HEK293 (cell line): Measurements from ENCODE around the gene MAML3.

ENCODE experiments used
- CTCF ChIA-PET: fragments of 350-600 bp; formaldehyde crosslinking; extraction: SDS; loops from one replicate; lab custom pipeline; 2021; ENCODE audit warnings: antibody characterized with exemption; lab: Yijun Ruan, JAX
- POLR2A ChIA-PET: fragments of 300-600 bp; formaldehyde crosslinking; extraction: SDS; loops from one replicate; lab custom pipeline; 2020; ENCODE audit warnings: antibody characterized with exemption, inconsistent platforms; lab: Yijun Ruan, JAX
- H3K27ac ChIP-seq: fragments of 200-500 bp; sonication (Bioruptor generic); 2 replicates; pipeline ENCODE4 v1.5.1; 2014; ENCODE audit warnings: low read depth, low read length, control low read depth, inconsistent platforms; ENCODE audit errors: extremely low read depth
- H3K36me3 ChIP-seq, 2 experiments: fragments of 200-500 bp in 1 of 2; sonication (Bioruptor generic) in 1 of 2; 1 replicate in 1 of 2; 2 replicates in 1 of 2; pipeline ENCODE4 v1.5.1; 2014 to 2017; ENCODE audit warnings: inconsistent platforms in 2 of 2, low read length in 2 of 2; ENCODE audit not compliant: control insufficient read depth in 2 of 2, insufficient read depth in 1 of 2
- H3K4me1 ChIP-seq: fragments of 200-500 bp; sonication (Bioruptor generic); 2 replicates; pipeline ENCODE4 v1.5.1; 2014; ENCODE audit warnings: mild to moderate bottlenecking, low read length, inconsistent platforms; ENCODE audit not compliant: control insufficient read depth, insufficient read depth
- H3K4me3 ChIP-seq: 2 replicates; pipeline ENCODE4 v1.5.1; 2011; ENCODE audit warnings: low read depth, mild to moderate bottlenecking, control low read depth, low read length, moderate library complexity
- H3K9me3 ChIP-seq: fragments of 200-500 bp; sonication (Bioruptor generic); 2 replicates; pipeline ENCODE4 v1.5.1; 2014; ENCODE audit warnings: low read depth, low read length, inconsistent platforms; ENCODE audit not compliant: control insufficient read depth, insufficient read depth
- BCL11A ChIP-seq: fragments of 450-650 bp; formaldehyde crosslinking; IDR thresholded peaks from 2 replicates; pipeline ENCODE4 v1.5.1; 2016; ENCODE audit warnings: low read depth, missing biosample characterization, missing genetic modification characterization
- FEZF1 ChIP-seq: fragments of 450-650 bp; formaldehyde crosslinking; IDR thresholded peaks from 2 replicates; pipeline ENCODE4 v1.5.1; 2016; ENCODE audit warnings: missing biosample characterization, missing genetic modification characterization
- SCRT2 ChIP-seq: fragments of 450-650 bp; formaldehyde crosslinking; IDR thresholded peaks from 2 replicates; pipeline ENCODE4 v1.5.1; 2016; ENCODE audit warnings: missing biosample characterization, missing genetic modification characterization
- SETDB1 ChIP-seq: IDR thresholded peaks from one replicate; pipeline ENCODE4 v1.6.1; 2017; ENCODE audit warnings: mild to moderate bottlenecking, low read length, moderate library complexity, mixed read lengths; ENCODE audit not compliant: insufficient read length
- ZBTB7A ChIP-seq: fragments of 450-650 bp; formaldehyde crosslinking; IDR thresholded peaks from 2 replicates; pipeline ENCODE4 v1.5.1; 2016; ENCODE audit warnings: low read depth, missing biosample characterization, missing genetic modification characterization
- ZNF132 ChIP-seq: fragments of 450-650 bp; formaldehyde crosslinking; IDR thresholded peaks from 2 replicates; pipeline ENCODE4 v1.5.1; 2017; ENCODE audit warnings: missing biosample characterization, missing genetic modification characterization, borderline replicate concordance
- ZNF146 ChIP-seq: fragments of 450-650 bp; formaldehyde crosslinking; IDR thresholded peaks from 2 replicates; pipeline ENCODE4 v1.5.1; 2016; ENCODE audit warnings: missing biosample characterization, missing genetic modification characterization
- ZNF169 ChIP-seq: fragments of 450-650 bp; formaldehyde crosslinking; IDR thresholded peaks from 2 replicates; pipeline ENCODE4 v1.5.1; 2016; ENCODE audit warnings: missing biosample characterization, missing genetic modification characterization
- ZNF426 ChIP-seq: fragments of 450-650 bp; formaldehyde crosslinking; IDR thresholded peaks from 2 replicates; pipeline ENCODE4 v1.5.1; 2017; ENCODE audit warnings: missing biosample characterization, missing genetic modification characterization, mild to moderate bottlenecking, inconsistent platforms, moderate library complexity
- ZNF48 ChIP-seq: fragments of 450-650 bp; formaldehyde crosslinking; IDR thresholded peaks from 2 replicates; pipeline ENCODE4 v1.5.1; 2016; ENCODE audit warnings: missing biosample characterization, missing genetic modification characterization
- ZNF501 ChIP-seq: fragments of 450-650 bp; formaldehyde crosslinking; IDR thresholded peaks from 2 replicates; pipeline ENCODE4 v1.5.1; 2016; ENCODE audit warnings: missing biosample characterization, missing genetic modification characterization
- ZNF544 ChIP-seq: fragments of 450-650 bp; formaldehyde crosslinking; IDR thresholded peaks from 2 replicates; pipeline ENCODE4 v1.5.0; 2017; ENCODE audit warnings: missing biosample characterization, missing genetic modification characterization
- ZNF548 ChIP-seq: fragments of 450-650 bp; formaldehyde crosslinking; IDR thresholded peaks from 2 replicates; pipeline ENCODE4 v1.5.1; 2016; ENCODE audit warnings: missing biosample characterization, missing genetic modification characterization
- ZNF621 ChIP-seq: fragments of 450-650 bp; formaldehyde crosslinking; IDR thresholded peaks from 2 replicates; pipeline ENCODE4 v1.5.1; 2017; ENCODE audit warnings: missing biosample characterization, missing genetic modification characterization
- ZNF626 ChIP-seq: fragments of 450-650 bp; sonication (Bioruptor Pico); formaldehyde crosslinking; IDR thresholded peaks from 2 replicates; pipeline ENCODE4 v1.5.1; 2018; ENCODE audit warnings: missing biosample characterization, missing genetic modification characterization, inconsistent platforms
- ZNF776 ChIP-seq: fragments of 450-650 bp; formaldehyde crosslinking; IDR thresholded peaks from 2 replicates; pipeline ENCODE4 v1.5.0; 2017; ENCODE audit warnings: missing biosample characterization, missing genetic modification characterization, borderline replicate concordance
- ZSCAN30 ChIP-seq: fragments of 450-650 bp; IDR thresholded peaks from 2 replicates; pipeline ENCODE4 v1.5.1; 2018; ENCODE audit warnings: missing biosample characterization, mild to moderate bottlenecking, missing genetic modification characterization, moderate library complexity
- TF ChIP-seq, protein P1 (sequence below): fragments of 450-650 bp; formaldehyde crosslinking; IDR thresholded peaks from 2 replicates; pipeline ENCODE4 v1.5.1; 2016; ENCODE audit warnings: missing biosample characterization, missing genetic modification characterization
- TF ChIP-seq, protein P2 (sequence below): fragments of 450-650 bp; formaldehyde crosslinking; conservative IDR thresholded peaks from 2 replicates; pipeline ENCODE4 v1.5.1; 2016; ENCODE audit warnings: low read depth, missing biosample characterization, missing genetic modification characterization
- TF ChIP-seq, protein P3 (sequence below): fragments of 450-650 bp; formaldehyde crosslinking; IDR thresholded peaks from 2 replicates; pipeline ENCODE4 v1.5.1; 2016; ENCODE audit warnings: missing biosample characterization, missing genetic modification characterization

Gene MAML3

DNA sequence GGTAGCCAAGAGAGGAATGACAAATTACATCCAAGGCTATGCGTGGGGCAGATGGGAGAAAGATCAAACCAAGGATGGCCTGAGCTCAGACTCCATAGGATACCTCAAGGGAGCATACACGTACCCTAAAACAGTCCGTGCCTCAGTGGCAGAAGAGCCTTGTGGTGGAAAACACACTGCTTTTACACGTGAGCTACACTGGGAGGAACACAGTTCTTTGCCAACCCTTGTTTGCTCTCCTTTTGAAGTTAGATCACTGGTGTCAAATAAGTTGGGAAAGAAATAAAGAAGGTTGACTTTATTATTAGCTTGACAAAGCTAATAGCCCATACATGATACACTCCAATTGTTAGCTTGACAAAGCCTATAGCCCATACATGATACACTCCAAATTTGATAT, 346.5 kb downstream of the MAML3 start:
- H3K27ac ChIP-seq = no peak overlapping the region
- H3K4me1 ChIP-seq = no peaks in the 10 kb centered on the region
- no peaks in the 10 kb centered on the region for H3K36me3 ChIP-seq
- POLR2A ChIA-PET = no interaction called here
- TF ChIP-seq ZNF621 = no peak
- TF ChIP-seq FEZF1 (tag by site-specific recombination) = no peak
- no peak for TF ChIP-seq ZBTB7A
- TF ChIP-seq ZNF544 (tag by site-specific recombination) = no peak
- TF ChIP-seq, protein P1, sequence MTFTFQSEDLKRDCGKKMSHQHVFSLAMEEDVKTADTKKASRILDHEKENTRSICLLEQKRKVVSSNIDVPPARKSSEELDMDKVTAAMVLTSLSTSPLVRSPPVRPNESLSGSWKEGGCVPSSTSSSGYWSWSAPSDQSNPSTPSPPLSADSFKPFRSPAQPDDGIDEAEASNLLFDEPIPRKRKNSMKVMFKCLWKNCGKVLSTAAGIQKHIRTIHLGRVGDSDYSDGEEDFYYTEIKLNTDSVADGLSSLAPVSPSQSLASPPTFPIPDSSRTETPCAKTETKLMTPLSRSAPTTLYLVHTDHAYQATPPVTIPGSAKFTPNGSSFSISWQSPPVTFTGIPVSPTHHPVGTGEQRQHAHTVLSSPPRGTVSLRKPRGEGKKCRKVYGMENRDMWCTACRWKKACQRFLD (tag by site-specific recombination) = no peak
- TF ChIP-seq ZNF169 (tag by site-specific recombination) = no peak
- TF ChIP-seq, protein P2, sequence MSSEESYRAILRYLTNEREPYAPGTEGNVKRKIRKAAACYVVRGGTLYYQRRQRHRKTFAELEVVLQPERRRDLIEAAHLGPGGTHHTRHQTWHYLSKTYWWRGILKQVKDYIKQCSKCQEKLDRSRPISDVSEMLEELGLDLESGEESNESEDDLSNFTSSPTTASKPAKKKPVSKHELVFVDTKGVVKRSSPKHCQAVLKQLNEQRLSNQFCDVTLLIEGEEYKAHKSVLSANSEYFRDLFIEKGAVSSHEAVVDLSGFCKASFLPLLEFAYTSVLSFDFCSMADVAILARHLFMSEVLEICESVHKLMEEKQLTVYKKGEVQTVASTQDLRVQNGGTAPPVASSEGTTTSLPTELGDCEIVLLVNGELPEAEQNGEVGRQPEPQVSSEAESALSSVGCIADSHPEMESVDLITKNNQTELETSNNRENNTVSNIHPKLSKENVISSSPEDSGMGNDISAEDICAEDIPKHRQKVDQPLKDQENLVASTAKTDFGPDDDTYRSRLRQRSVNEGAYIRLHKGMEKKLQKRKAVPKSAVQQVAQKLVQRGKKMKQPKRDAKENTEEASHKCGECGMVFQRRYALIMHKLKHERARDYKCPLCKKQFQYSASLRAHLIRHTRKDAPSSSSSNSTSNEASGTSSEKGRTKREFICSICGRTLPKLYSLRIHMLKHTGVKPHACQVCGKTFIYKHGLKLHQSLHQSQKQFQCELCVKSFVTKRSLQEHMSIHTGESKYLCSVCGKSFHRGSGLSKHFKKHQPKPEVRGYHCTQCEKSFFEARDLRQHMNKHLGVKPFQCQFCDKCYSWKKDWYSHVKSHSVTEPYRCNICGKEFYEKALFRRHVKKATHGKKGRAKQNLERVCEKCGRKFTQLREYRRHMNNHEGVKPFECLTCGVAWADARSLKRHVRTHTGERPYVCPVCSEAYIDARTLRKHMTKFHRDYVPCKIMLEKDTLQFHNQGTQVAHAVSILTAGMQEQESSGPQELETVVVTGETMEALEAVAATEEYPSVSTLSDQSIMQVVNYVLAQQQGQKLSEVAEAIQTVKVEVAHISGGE = no peak
- TF ChIP-seq ZSCAN30 (tag by site-specific recombination) = no peak
- no peak for TF ChIP-seq ZNF501
- TF ChIP-seq ZNF776 (tag by site-specific recombination) = no peak
- TF ChIP-seq ZNF132 (tag by site-specific recombination) = no peak
- no peak for TF ChIP-seq ZNF48 (tag by site-specific recombination)
- TF ChIP-seq ZNF146 (tag by site-specific recombination) = no peak
- TF ChIP-seq, all 188 proteins: peak for 0
- Histone ChIP-seq H3K4me3 (no peak overlapping the region), H3K9me3 (no peaks in the 10 kb centered on the region)
- CTCF ChIA-PET = interaction anchor here (0.6 kb wide), 1 partner anchor 170 kb away, joined by 4 read pairs; no protein-coding TSS in a partner anchor

DNA sequence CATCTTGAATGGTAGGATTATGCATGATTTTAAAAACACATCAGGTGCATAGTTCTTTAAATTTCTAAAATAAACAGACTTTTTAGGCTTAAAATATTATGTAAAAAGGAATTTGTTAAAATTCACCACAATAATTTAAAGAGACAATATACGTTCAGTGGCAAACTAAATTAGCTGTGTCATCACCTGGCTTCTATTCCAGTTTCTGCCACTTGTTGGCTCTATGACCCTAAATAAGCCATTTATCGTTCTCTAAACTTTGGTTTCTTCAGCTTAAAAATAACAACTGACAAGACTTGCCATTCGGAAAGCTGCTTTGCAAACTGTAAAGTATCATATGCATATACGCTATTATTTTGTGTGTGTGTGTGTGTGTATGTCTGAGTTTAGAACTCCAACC, 347.1 kb downstream of the MAML3 start:
- CTCF ChIA-PET = interaction anchor here (0.6 kb wide), 1 partner anchor 169 kb away, joined by 4 read pairs; no protein-coding TSS in a partner anchor
- H3K27ac ChIP-seq = no peak overlapping the region
- POLR2A ChIA-PET = no interaction called here

More for the DNA sequence above, 347.1 kb downstream of the MAML3 start:
- no peaks in the 10 kb centered on the region for H3K9me3 ChIP-seq
- H3K36me3 ChIP-seq = no peaks in the 10 kb centered on the region
- no peak overlapping the region for H3K4me3 ChIP-seq
- TF ChIP-seq, protein P3, sequence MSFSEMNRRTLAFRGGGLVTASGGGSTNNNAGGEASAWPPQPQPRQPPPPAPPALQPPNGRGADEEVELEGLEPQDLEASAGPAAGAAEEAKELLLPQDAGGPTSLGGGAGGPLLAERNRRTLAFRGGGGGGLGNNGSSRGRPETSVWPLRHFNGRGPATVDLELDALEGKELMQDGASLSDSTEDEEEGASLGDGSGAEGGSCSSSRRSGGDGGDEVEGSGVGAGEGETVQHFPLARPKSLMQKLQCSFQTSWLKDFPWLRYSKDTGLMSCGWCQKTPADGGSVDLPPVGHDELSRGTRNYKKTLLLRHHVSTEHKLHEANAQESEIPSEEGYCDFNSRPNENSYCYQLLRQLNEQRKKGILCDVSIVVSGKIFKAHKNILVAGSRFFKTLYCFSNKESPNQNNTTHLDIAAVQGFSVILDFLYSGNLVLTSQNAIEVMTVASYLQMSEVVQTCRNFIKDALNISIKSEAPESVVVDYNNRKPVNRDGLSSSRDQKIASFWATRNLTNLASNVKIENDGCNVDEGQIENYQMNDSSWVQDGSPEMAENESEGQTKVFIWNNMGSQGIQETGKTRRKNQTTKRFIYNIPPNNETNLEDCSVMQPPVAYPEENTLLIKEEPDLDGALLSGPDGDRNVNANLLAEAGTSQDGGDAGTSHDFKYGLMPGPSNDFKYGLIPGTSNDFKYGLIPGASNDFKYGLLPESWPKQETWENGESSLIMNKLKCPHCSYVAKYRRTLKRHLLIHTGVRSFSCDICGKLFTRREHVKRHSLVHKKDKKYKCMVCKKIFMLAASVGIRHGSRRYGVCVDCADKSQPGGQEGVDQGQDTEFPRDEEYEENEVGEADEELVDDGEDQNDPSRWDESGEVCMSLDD (tag by site-specific recombination) = no peak
- TF ChIP-seq ZNF426 (tag by site-specific recombination) = no peak
- no peak for TF ChIP-seq ZNF548 (tag by site-specific recombination)
- TF ChIP-seq SCRT2 (tag by site-specific recombination) = 0 out of 2 replicates have a peak, but pooled peaks have one; percentile 14
- TF ChIP-seq BCL11A = no peak
- TF ChIP-seq SETDB1 = no peak
- no peak for TF ChIP-seq ZNF626 (tag by site-specific recombination)
- no peaks in the 10 kb centered on the region for H3K4me1 ChIP-seq
